ENCODE results near the gene KLHL29.

DNA sequence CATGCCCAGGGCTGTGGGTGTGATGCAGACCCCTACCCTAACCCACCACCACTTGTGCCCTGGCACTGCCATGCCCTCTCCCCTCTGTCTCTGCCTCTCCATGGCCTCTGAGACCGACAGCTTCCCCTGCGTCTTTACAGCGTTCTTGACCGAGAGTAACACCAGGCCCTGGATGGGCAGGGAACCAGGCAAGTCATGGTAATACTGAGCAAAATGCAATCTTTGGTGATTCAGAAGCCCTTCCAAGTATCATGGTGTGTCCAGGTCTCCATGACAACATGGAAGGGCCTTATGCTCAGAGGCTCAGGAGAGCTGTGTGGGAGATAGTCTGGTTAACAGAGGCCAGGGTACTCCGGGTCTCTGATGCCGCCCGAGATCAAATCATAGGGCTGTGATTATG lies 176.1 kb downstream of the KLHL29 start:
- TF ChIP-seq, protein P1, sequence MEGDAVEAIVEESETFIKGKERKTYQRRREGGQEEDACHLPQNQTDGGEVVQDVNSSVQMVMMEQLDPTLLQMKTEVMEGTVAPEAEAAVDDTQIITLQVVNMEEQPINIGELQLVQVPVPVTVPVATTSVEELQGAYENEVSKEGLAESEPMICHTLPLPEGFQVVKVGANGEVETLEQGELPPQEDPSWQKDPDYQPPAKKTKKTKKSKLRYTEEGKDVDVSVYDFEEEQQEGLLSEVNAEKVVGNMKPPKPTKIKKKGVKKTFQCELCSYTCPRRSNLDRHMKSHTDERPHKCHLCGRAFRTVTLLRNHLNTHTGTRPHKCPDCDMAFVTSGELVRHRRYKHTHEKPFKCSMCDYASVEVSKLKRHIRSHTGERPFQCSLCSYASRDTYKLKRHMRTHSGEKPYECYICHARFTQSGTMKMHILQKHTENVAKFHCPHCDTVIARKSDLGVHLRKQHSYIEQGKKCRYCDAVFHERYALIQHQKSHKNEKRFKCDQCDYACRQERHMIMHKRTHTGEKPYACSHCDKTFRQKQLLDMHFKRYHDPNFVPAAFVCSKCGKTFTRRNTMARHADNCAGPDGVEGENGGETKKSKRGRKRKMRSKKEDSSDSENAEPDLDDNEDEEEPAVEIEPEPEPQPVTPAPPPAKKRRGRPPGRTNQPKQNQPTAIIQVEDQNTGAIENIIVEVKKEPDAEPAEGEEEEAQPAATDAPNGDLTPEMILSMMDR (IDR thresholded peaks at IDR 0.05 in 8 of 11, conservative IDR thresholded peaks at IDR 0.05 in 3 of 11): no peak
- TF ChIP-seq POLR2A (IDR thresholded peaks at IDR 0.05): no peak
- TF ChIP-seq POLR2AphosphoS5 (IDR thresholded peaks at IDR 0.05): no peak
